K562 (cell line): Measurements from ENCODE around the gene SLC34A3. TPM values are rescaled to one million over a fixed set of nuclear protein-coding genes. Genes with fewer than 3 reads are reported as not detected.

Experiments used
- CHAMP1 ChIP-seq: fragments of 450-650 bp; IDR thresholded peaks from 2 replicates; pipeline ENCODE4 v1.6.1; 2016; ENCODE audit warnings: mild to moderate bottlenecking
- CHD1 ChIP-seq: fragments of 200-600 bp; sonication (generic); IDR thresholded peaks from one replicate; pipeline ENCODE4 v1.6.1; 2012; ENCODE audit warnings: mild to moderate bottlenecking, moderate library complexity, low read length, inconsistent platforms
- CREB1 ChIP-seq, 2 experiments: sonication (generic) in 1 of 2; formaldehyde crosslinking in 1 of 2; IDR thresholded peaks; 2 replicates each; pipeline versions ENCODE4 v1.6.1 to v1.8.0; 2012 to 2022; ENCODE audit warnings: inconsistent platforms in 1 of 2, mild to moderate bottlenecking in 1 of 2, missing genetic modification reagents in 1 of 2, moderate library complexity in 1 of 2
- CREB5 ChIP-seq: fragments of 250-450 bp; sonication (Bioruptor Pico); IDR thresholded peaks from 2 replicates; pipeline ENCODE4 v1.5.0; 2020; ENCODE audit warnings: mild to moderate bottlenecking
- CXXC5 ChIP-seq: fragments of 250-450 bp; sonication (Bioruptor Pico); IDR thresholded peaks from 2 replicates; pipeline ENCODE4 v1.8.0; 2022; ENCODE audit warnings: inconsistent platforms, mild to moderate bottlenecking, moderate library complexity
- E2F6 ChIP-seq, 2 experiments: IDR thresholded peaks; 2 replicates each; pipeline ENCODE4 v1.6.1; 2011; ENCODE audit warnings: borderline replicate concordance in 1 of 2, control low read depth in 1 of 2, low read depth in 1 of 2, low read length in 1 of 2, mild to moderate bottlenecking in 1 of 2, mixed read lengths in 1 of 2, moderate library complexity in 1 of 2; ENCODE audit not compliant: insufficient read depth in 1 of 2, insufficient read length in 1 of 2, poor library complexity in 1 of 2, severe bottlenecking in 1 of 2; ENCODE audit errors: extremely low read depth in 1 of 2
- FOXK2 ChIP-seq, 2 experiments: fragments of 450-650 bp; IDR thresholded peaks in 1 of 2; conservative IDR thresholded peaks in 1 of 2; 2 replicates each; pipeline ENCODE4 v1.6.1; 2016; ENCODE audit warnings: low read depth in 2 of 2, mild to moderate bottlenecking in 1 of 2
- HDAC1 ChIP-seq, 2 experiments: fragments of 450-650 bp; IDR thresholded peaks; 2 replicates each; pipeline ENCODE4 v1.6.1; 2016 to 2017; ENCODE audit warnings: inconsistent platforms in 1 of 2, mild to moderate bottlenecking in 1 of 2, moderate library complexity in 1 of 2
- PTBP1 ChIP-seq: fragments of 200-400 bp; formaldehyde crosslinking; IDR thresholded peaks from 2 replicates; pipeline ENCODE4 v1.6.1; 2017; ENCODE audit warnings: low read depth, low read length
- PURB ChIP-seq: sonication (generic); formaldehyde crosslinking; IDR thresholded peaks from 2 replicates; pipeline ENCODE4 v1.9.0; 2021; ENCODE audit warnings: low read depth, mild to moderate bottlenecking, missing genetic modification reagents
- SIN3B ChIP-seq: fragments of 450-650 bp; IDR thresholded peaks from 2 replicates; pipeline ENCODE4 v1.6.1; 2017; ENCODE audit warnings: low read depth, mild to moderate bottlenecking, moderate library complexity
- SP2 ChIP-seq: IDR thresholded peaks from 2 replicates; pipeline ENCODE4 v1.6.1; 2011; ENCODE audit warnings: mild to moderate bottlenecking, low read depth, low read length, moderate library complexity; ENCODE audit not compliant: poor library complexity, severe bottlenecking; ENCODE audit errors: extremely low read depth
- ZNF830 ChIP-seq: fragments of 250-450 bp; sonication (Bioruptor Pico); IDR thresholded peaks from 2 replicates; pipeline ENCODE4 v1.5.0; 2021; ENCODE audit warnings: mild to moderate bottlenecking
- polyA plus RNA-seq, 8 experiments: library from polyadenylated mRNA; depleted of rRNA in 4 of 8; stranded (reverse) in 5 of 8; unstranded in 3 of 8; fragments of >200 nt; fragmentation: Nextera tagmentation in 2 of 8; fragmentation: Illumina TruSeq in 1 of 8; extraction: Ambion mirVana in 2 of 8; extraction: Trizol in 1 of 8; gene quantifications; 2 replicates each; pipeline versions ENCODE4 v1.2.1 to v1.2.3, GENCODE V29; 2011 to 2014; ENCODE audit warnings: inconsistent platforms in 1 of 8, missing spikeins in 1 of 8
- total RNA-seq, 7 experiments: library from RNA; depleted of rRNA in 6 of 7; stranded (reverse); fragments of >200 nt in 6 of 7; fragmentation: Illumina TruSeq in 2 of 7; extraction: Trizol in 2 of 7; gene quantifications; 2 replicates each; pipeline versions ENCODE4 v1.2.1 to v1.2.3, GENCODE V29; 2011 to 2021; ENCODE audit warnings: low replicate concordance in 1 of 7
- TF ChIP-seq, protein P1 (sequence below): sonication (generic); formaldehyde crosslinking; IDR thresholded peaks from 2 replicates; pipeline ENCODE4 v1.5.0; 2020; ENCODE audit warnings: missing genetic modification reagents

SLC34A3 gene
- total and polyA plus RNA-seq, 9 of the 15 experiments (the other 6 are each of a cell fraction or from before 2014, with no cell fraction given), result not detected

DNA sequence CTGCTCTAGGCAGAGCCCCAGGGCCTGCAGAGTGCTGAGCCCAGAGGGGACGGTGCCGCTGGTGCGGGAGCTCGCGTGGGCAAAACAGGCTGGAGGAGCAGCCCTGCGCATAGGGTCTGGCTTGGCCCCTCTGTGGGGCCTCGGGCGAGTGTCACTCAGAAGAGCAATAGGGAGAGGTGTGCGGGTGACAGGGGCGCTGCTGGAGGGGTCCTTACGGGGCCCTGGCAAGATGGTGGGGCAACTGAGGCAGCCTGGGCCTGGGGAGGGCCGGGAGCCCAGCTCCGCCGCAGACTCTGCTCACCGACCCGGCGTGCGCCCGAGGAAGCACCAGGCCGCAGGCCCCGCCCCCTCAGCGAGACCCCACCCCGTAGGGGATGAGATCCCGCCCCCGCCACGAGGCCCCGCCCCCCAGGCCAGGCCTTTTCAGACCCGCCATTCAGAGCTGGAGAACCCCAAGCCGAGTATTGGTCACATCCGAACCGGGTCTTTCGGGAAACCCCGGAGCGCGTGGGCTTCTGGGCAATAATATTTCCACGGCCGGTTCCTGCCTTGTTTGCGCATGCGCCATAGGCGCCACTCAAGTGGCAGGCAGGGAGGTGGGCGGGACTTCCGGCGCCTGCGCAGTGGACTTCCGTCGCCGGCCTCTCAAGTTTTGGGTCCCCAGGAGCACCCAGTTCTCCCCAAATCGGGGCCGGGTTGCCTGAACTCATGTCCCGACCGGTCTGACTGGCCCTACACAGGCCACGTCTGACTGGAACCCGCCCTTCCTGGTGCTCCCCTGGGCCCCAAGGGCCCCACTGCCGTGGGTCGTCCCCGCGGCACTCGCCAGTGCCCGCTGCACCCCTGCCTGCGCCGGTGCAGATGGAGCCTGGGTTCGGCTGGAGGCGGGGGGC, 7.4 kb upstream of the SLC34A3 start (continued):
- TF ChIP-seq CREB1 (IDR thresholded peaks at IDR 0.05) (no peak; the same call in 1 of the 2 replicates), CREB1 (CRISPR knock-in tag; IDR thresholded peaks at IDR 0.05) (peak; percentile 14; the same call in 1 of the 2 replicates), E2F6 (IDR thresholded peaks at IDR 0.05; ENCODE audit: borderline replicate concordance in 1 of 2, extremely low read depth in 1 of 2, insufficient read depth in 1 of 2, insufficient read length in 1 of 2, low read depth in 1 of 2, low read length in 1 of 2, poor library complexity in 1 of 2, severe bottlenecking in 1 of 2) (peak in 1 of 2 experiments; percentile 55), SP2 (peak; percentile 56), CHAMP1 (no peak), HDAC1 (IDR thresholded peaks at IDR 0.05) (peak in 1 of 2 experiments; percentile 56; a peak in 1 of 4 replicates), CXXC5 (CRISPR knock-in tag) (peak; percentile 70), PTBP1 (no peak), CREB5 (CRISPR knock-in tag) (no peak), CHD1 (peak; percentile 64), ZNF830 (CRISPR knock-in tag) (0 out of 2 replicates have a peak, but pooled peaks have one; percentile 16), PURB (CRISPR knock-in tag) (no peak), FOXK2 (conservative IDR thresholded peaks at IDR 0.05 in 1 of 2, IDR thresholded peaks at IDR 0.05 in 1 of 2; ENCODE audit: low read depth in 2 of 2) (peak in 1 of 2 experiments; percentile 55; a peak in 1 of 4 replicates), SIN3B (peak; percentile 81)
- TF ChIP-seq, protein P1, sequence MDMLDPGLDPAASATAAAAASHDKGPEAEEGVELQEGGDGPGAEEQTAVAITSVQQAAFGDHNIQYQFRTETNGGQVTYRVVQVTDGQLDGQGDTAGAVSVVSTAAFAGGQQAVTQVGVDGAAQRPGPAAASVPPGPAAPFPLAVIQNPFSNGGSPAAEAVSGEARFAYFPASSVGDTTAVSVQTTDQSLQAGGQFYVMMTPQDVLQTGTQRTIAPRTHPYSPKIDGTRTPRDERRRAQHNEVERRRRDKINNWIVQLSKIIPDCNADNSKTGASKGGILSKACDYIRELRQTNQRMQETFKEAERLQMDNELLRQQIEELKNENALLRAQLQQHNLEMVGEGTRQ (CRISPR knock-in tag), result no peak
